Measurements from ENCODE around the gene CHKA. TPM values are rescaled to one million over a fixed set of nuclear protein-coding genes. Genes with fewer than 3 reads are reported as not detected.

The CHKA gene
- total RNA-seq, 2 donors from 2014 or later = 56.1 to 75.9 TPM

GRCh38 chr11:68052137-68052873 is 68.9 kb downstream of the CHKA start:
- peaks cover 6% of the 10 kb centered on the region for H3K4me1 Mint-ChIP-seq
- Histone ChIP-seq H3K27me3 (ENCODE audit: control insufficient read depth, insufficient read depth, low read length, poor library complexity, severe bottlenecking) (no peaks in the 10 kb centered on the region), H3K9me3 (ENCODE audit: control insufficient read depth, low read length) (no peaks in the 10 kb centered on the region), H3K4me3 (ENCODE audit: low read length) (no peak overlapping the region), H3K27ac (ENCODE audit: low read depth, low read length) (no peak overlapping the region), H3K36me3 (ENCODE audit: control insufficient read depth, insufficient read depth, low read length) (no peaks in the 10 kb centered on the region), H3K9ac (ENCODE audit: extremely low read depth, low read length, poor library complexity, severe bottlenecking) (no peak overlapping the region), H3K4me1 (ENCODE audit: control insufficient read depth, insufficient read depth, low read length) (no peaks in the 10 kb centered on the region)
- H3K9me3 Mint-ChIP-seq = no peaks in the 10 kb centered on the region
- H3K36me3 Mint-ChIP-seq (ENCODE audit: low read depth) = peaks cover 16% of the 10 kb centered on the region
- no peak overlapping the region for H3K27ac Mint-ChIP-seq
- H3K4me3 Mint-ChIP-seq = no peak overlapping the region
- WGBS, 2 experiments (ENCODE audit: insufficient coverage in 1 of 2, insufficient read length in 1 of 2) = 94% methylated on average over 7 to 15 of the region's 15 CpGs
- no peaks in the 10 kb centered on the region for H3K27me3 Mint-ChIP-seq (ENCODE audit: insufficient read depth)
- no peak for TF ChIP-seq CTCF (conservative IDR thresholded peaks at IDR 0.05)
- DNase-seq = no peak

GRCh38 chr11:68051191-68052136 is 69.7 kb downstream of the CHKA start:
- H3K27ac Mint-ChIP-seq = peak overlapping the region; percentile 76
- Histone ChIP-seq H3K36me3 (ENCODE audit: control insufficient read depth, insufficient read depth, low read length) (no peaks in the 10 kb centered on the region), H3K27ac (ENCODE audit: low read depth, low read length) (no peak overlapping the region), H3K4me1 (ENCODE audit: control insufficient read depth, insufficient read depth, low read length) (no peaks in the 10 kb centered on the region), H3K4me3 (ENCODE audit: low read length) (no peak overlapping the region), H3K9me3 (ENCODE audit: control insufficient read depth, low read length) (no peaks in the 10 kb centered on the region), H3K27me3 (ENCODE audit: control insufficient read depth, insufficient read depth, low read length, poor library complexity, severe bottlenecking) (no peaks in the 10 kb centered on the region), H3K9ac (ENCODE audit: extremely low read depth, low read length, poor library complexity, severe bottlenecking) (no peak overlapping the region)
- TF ChIP-seq CTCF (conservative IDR thresholded peaks at IDR 0.05) = no peak
- no peaks in the 10 kb centered on the region for H3K27me3 Mint-ChIP-seq (ENCODE audit: insufficient read depth)
- peaks cover 6% of the 10 kb centered on the region for H3K4me1 Mint-ChIP-seq
- H3K36me3 Mint-ChIP-seq (ENCODE audit: low read depth) = peaks cover 9% of the 10 kb centered on the region
- peak; percentile 78 for DNase-seq
- 88 to 89% methylated on average over 9 to 14 of the region's 14 CpGs for WGBS, 2 experiments (ENCODE audit: insufficient coverage in 1 of 2, insufficient read length in 1 of 2)
- no peak overlapping the region for H3K4me3 Mint-ChIP-seq
- no peaks in the 10 kb centered on the region for H3K9me3 Mint-ChIP-seq

- Mint-ChIP-seq H3K27ac (peak overlapping the region; percentile 76), H3K4me1 (peaks cover 6% of the 10 kb centered on the region), H3K36me3 (ENCODE audit: low read depth) (peaks cover 5% of the 10 kb centered on the region), H3K4me3 (no peak overlapping the region), H3K27me3 (ENCODE audit: insufficient read depth) (no peaks in the 10 kb centered on the region), H3K9me3 (no peaks in the 10 kb centered on the region)
- no peaks in the 10 kb centered on the region for H3K4me1 ChIP-seq (ENCODE audit: control insufficient read depth, insufficient read depth, low read length)
- WGBS, 2 experiments (ENCODE audit: insufficient coverage in 1 of 2, insufficient read length in 1 of 2) = 91 to 98% methylated on average over 15 to 18 of the region's 18 CpGs
- H3K36me3 ChIP-seq (ENCODE audit: control insufficient read depth, insufficient read depth, low read length) = no peaks in the 10 kb centered on the region
- H3K4me3 ChIP-seq (ENCODE audit: low read length) = no peak overlapping the region
- no peak for TF ChIP-seq CTCF (conservative IDR thresholded peaks at IDR 0.05)
- no peak for DNase-seq
- no peaks in the 10 kb centered on the region for H3K9me3 ChIP-seq (ENCODE audit: control insufficient read depth, low read length)
- no peak overlapping the region for H3K9ac ChIP-seq (ENCODE audit: extremely low read depth, low read length, poor library complexity, severe bottlenecking)
- H3K27me3 ChIP-seq (ENCODE audit: control insufficient read depth, insufficient read depth, low read length, poor library complexity, severe bottlenecking) = no peaks in the 10 kb centered on the region
- H3K27ac ChIP-seq (ENCODE audit: low read depth, low read length) = no peak overlapping the region
Measured at GRCh38 chr11:68050371-68050841, 70.8 kb downstream of the CHKA start.
